HG02798 (cell line): ENCODE results near the gene IQSEC3.

Experiments used
- ATAC-seq: cut with Tn5 transposase; IDR thresholded peaks from one replicate; pipeline ENCODE4 v1.9.1; 2021; ENCODE audit warnings: mild to moderate bottlenecking; ENCODE audit not compliant: unreplicated experiment, poor library complexity

IQSEC3 gene

DNA sequence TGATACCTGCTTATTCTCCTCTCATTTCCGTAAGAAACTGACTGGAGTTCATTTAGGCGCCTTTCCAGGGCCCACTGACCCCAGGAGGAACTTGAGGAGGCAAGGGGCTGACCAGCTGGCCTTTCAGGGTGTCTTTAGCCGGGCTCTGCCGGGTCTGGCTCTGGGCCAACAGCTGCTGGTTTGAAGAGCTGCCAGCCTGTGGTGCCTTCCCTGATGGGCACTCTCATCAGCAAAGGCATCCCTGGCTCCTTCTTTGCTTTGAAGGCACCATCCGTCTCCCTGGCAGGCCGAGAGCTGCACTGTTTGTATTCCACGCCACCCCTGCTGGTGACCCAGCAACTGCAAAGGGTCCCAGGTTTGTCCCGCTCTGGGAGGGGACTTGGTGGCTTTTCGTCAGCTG lies 42.0 kb downstream of the IQSEC3 start:
- ATAC-seq: no peak

DNA sequence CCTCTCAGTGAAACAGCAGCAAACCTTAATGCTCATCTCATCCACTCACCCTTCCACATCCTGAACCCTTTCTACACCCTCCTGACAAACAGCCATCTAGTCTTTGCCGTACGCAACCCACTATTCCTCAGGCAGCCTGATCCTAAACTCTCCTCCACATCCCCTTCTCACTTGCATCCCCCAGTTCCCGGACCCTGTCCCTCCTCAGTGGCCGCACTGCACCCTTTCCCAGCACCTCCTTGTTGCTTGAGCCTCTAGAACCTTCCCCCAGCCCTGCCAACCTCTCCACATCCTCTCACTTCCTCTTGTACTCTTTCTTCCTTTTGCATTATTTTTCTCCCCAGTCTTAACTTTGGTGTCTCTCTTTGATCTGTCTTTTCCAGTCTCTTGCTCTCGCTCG lies 42.9 kb downstream of the IQSEC3 start:
- no peak for ATAC-seq

DNA sequence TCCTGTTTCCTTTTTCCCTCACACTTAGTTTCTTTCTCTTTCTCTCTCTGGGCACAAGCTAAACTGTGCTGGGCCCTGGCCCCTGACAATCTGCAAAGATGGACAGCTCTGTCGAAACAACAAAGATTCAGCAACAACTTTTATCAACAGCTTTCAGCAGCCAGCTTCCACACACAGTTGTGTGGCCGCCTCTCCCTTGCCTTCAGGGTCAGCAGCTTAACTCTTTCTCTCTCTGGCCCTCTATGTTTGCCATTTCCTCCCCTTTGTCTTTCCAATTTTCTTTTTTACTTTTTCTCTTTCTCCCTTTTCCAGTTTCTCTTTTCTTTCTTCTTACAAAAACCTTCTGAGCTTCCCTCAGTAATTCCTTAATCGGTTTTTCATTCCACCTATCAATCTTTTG lies 43.3 kb downstream of the IQSEC3 start:
- no peak for ATAC-seq

DNA sequence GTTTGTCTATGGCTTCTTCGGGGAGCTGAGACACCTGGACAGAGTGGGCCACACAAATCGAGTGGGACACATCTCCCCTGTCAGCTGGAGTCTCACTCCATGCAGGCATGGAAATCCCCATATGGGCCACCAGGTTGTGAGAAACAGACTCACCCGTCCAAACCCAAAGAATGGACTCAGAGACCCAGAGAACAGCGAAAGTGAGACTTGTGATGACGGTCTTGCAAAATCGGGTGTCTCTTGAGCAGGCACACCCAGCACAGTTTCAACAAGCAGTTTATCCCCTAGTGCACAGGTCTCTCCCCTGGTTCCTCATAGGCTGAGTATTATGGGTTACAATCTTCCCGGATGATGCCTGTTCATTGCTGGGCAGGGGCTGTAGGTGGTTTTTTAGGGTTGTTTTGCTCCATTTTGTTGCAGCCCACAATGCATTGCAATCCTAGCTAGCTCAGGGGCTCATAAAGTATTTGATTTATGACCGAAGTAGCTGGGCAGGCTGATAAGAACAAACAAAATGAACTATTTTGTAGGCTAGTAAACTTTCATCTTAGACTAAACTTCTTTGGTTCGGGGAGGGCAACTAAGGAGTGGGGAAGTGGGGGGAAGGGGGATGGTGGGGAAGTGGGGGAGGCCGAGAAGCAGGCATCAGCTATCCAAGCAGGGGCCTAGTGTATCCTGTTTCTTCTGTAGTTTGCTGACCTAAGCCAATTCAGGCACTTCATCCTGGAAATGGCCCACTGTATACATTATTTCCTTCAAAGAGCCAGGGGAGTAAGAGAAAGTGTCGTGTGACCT lies 45.3 kb downstream of the IQSEC3 start:
- peak; percentile 56 for ATAC-seq

- no peak for ATAC-seq
Measured at GRCh38 chr12:113347-113746, 46.8 kb downstream of the IQSEC3 start.

DNA sequence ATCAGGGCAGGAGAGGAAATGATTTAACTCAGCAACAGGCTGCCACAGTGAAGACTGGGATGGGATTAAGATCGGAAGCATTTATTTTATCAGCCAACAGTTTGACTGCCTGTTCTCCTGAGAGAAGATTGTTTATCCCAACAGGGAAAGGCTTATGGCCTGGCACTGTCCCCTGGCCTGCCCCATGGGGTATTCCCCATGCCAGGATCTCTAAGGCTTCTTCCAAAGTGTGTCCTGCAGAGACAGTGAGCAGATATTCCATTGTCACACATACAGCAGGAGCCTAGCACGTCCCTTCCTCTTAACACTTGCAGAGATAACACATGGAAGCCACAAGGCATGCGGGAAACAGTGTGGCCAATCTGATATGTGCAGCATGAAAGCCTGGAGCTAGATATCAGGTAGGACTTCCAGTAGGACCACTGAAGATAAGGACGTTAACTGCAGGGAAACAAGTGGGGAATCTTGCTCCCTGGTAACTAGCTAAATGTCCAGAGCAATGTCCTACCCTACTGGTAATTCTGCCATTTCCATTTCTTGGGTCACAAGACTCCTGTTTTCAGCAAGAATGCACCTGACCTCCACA lies 48.2 kb downstream of the IQSEC3 start:
- no peak for ATAC-seq

DNA sequence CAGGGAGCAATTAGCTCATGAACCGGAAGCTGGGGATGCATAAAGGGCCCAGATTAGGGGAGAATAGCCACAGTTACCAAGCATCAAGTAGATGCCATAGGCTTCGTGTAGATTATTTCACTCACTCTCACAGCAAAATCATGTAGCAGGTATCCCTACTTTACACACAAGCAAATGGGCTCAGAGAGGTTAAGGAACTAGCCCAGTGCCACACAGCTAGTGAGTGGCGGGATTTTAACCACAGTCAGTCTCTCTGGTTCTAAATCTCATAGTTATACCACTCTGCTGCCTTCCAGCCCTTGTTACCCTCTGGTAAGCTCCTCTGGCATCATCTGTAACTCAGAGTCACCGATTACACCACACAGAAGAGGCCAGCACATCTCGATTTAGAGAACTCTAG lies 49.0 kb downstream of the IQSEC3 start:
- ATAC-seq: no peak

GRCh38 chr12:115960-116915 lies 49.7 kb downstream of the IQSEC3 start:
- no peak for ATAC-seq

GRCh38 chr12:117311-117710 lies 50.7 kb downstream of the IQSEC3 start:
- ATAC-seq: no peak

DNA sequence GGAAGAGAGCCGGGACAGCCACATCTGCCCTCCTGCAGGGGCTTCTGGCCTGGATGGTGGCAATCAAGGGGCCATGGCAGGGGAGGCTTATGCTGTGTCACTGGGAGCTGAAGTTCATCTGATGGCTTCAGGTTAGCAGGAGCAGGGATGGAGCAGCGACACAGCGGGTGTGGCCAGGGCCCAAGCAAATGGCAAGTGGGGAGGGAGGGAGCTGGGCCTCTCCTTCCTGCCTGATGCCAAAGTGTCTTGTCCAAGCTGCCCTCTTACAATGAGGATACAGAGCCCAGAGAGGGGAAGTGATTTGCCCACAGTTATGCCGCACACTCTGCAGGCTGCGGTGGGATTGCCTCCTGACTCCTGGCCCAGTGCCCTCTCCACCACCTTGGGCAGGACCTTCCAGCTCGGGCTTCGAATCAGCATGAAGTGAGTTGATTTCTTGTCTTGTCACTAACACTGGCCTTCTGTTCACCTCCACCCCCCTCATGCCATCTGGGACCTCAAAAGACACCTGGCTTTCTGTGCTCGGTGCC lies 51.3 kb downstream of the IQSEC3 start:
- no peak for ATAC-seq

- ATAC-seq: no peak
Measured at GRCh38 chr12:118591-118990, 52.0 kb downstream of the IQSEC3 start.

- ATAC-seq: no peak
Measured at GRCh38 chr12:120951-121350, 54.4 kb downstream of the IQSEC3 start.

DNA sequence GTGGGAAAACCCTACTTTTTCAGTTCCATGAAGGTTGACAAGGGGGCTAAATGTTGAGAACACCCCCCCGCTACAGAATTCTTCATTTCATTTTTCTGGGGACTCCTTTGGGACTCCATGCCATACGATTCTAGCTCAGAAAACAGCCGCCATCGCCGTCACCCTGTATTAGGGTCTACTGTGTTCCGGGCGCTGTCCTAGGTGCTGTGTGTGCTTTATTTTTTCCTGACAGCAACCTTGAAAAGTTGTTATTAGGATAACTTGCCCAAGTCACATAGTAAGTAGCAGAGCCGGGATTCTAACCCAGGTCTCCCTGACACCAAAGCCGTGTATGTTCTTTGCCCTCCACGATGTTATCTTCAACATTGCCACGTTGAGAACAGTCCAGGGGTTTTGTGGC lies 55.1 kb downstream of the IQSEC3 start:
- no peak for ATAC-seq

DNA sequence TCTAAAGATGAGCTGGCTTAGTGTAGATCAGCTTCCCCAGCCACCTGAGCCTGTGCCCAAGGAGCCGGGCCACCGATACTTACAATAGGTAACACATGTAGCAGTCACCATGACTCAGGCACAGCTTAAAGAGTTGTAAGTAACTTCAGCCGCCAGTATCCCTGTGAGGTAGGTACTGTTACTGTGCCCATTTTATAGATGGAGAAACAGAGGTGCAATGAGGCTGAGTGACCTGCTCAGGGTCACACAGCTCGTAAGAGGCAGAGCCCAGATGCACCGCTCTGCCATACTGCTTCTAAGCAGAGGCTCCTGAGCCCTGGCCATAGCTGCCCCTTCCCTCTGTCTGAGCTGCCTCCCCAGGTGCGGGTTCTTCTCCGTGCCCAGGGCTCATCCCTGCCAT lies 58.5 kb downstream of the IQSEC3 start:
- ATAC-seq: no peak

GRCh38 chr12:125566-125965 lies 59.0 kb downstream of the IQSEC3 start:
- no peak for ATAC-seq

- ATAC-seq: no peak
Measured at GRCh38 chr12:128079-128478, 61.5 kb downstream of the IQSEC3 start.

- no peak for ATAC-seq
Measured at GRCh38 chr12:129001-129400, 62.4 kb downstream of the IQSEC3 start.

- ATAC-seq: no peak
Measured at GRCh38 chr12:130519-130918, 64.0 kb downstream of the IQSEC3 start.

- no peak for ATAC-seq
Measured at GRCh38 chr12:131008-131407, 64.4 kb downstream of the IQSEC3 start.

- no peak for ATAC-seq
Measured at GRCh38 chr12:131732-132495, 65.3 kb downstream of the IQSEC3 start.
